HepG2 (cell line): Measurements from ENCODE around the gene EIF4G2. TPM values are rescaled to one million over a fixed set of nuclear protein-coding genes. Genes with fewer than 3 reads are reported as not detected.

Experiments
- ATAC-seq: fragments of 200-7000 bp; cut with Tn5 transposase; 3 replicates; pipeline ENCODE4 v1.9.1; 2020; ENCODE audit warnings: mild to moderate bottlenecking, moderate library complexity
- BruUV-seq: library from RNA; stranded (reverse); fragments of 400-500 nt; replicated peaks from 2 replicates; lab custom pipeline; 2021; lab: Mats Ljungman, UMichigan
- CTCF ChIA-PET: fragments of 300-600 bp; formaldehyde crosslinking; extraction: SDS; loops from one replicate; lab custom pipeline; 2021; ENCODE audit warnings: low total read pairs, inconsistent platforms, low intra/inter-chr PET ratio; lab: Yijun Ruan, JAX
- POLR2A ChIA-PET: fragments of 350-600 bp; sonication (Branson Sonifier 250); formaldehyde crosslinking; loops from one replicate; lab custom pipeline; 2020; ENCODE audit warnings: antibody characterized with exemption, inconsistent platforms; lab: Yijun Ruan, JAX
- DNase-seq: peaks from one replicate; pipeline ENCODE4 v3.0.0-alpha.2; 2015; ENCODE audit warnings: low spot score
- FAIRE-seq: peaks from 3 replicates; lab custom pipeline; 2011; peaks lifted over from hg19 to GRCh38; lab: Jason Lieb, UNC
- H2AFZ ChIP-seq: one replicate; pipeline ENCODE4 v1.6.1; 2011; ENCODE audit warnings: low read length, inconsistent platforms
- H3K27ac ChIP-seq: fragments of 300-600 bp; 3 replicates; pipeline ENCODE4 v1.8.0; 2011; ENCODE audit warnings: mixed run types, mild to moderate bottlenecking, mixed read lengths, low read length, inconsistent platforms; ENCODE audit not compliant: insufficient read depth; ENCODE audit errors: extremely low read length
- H3K27me3 ChIP-seq, 2 experiments: fragments of 200-600 bp in 1 of 2; 2 replicates in 1 of 2; 3 replicates in 1 of 2; pipeline versions ENCODE4 v1.6.0 to v1.8.0; 2011; ENCODE audit warnings: low read length in 2 of 2, mild to moderate bottlenecking in 2 of 2, moderate library complexity in 2 of 2, inconsistent platforms in 1 of 2; ENCODE audit not compliant: insufficient read depth in 2 of 2, control insufficient read depth in 1 of 2
- H3K36me3 ChIP-seq, 2 experiments: fragments of 200-600 bp in 1 of 2; replicated peaks in 1 of 2; 2 replicates in 1 of 2; 3 replicates in 1 of 2; pipeline versions ENCODE4 v1.5.1 to v1.8.0; 2011; ENCODE audit warnings: low read length in 2 of 2, inconsistent platforms in 1 of 2; ENCODE audit not compliant: insufficient read depth in 2 of 2, control insufficient read depth in 1 of 2
- H3K4me1 ChIP-seq: 2 replicates; pipeline ENCODE4 v1.5.1; 2012; ENCODE audit warnings: low read length, inconsistent platforms; ENCODE audit not compliant: insufficient read depth
- H3K4me2 ChIP-seq: 2 replicates; pipeline ENCODE4 v1.6.0; 2011; ENCODE audit warnings: low read depth, low read length, inconsistent platforms
- H3K4me3 ChIP-seq, 3 experiments: fragments of 200-600 bp in 1 of 3; sonication (generic), shearing (Covaris generic) in 1 of 3; replicated peaks in 1 of 3; 2 replicates each; pipeline ENCODE4 v1.5.1; 2011 to 2016; ENCODE audit warnings: low read length in 3 of 3, inconsistent platforms in 2 of 3, low read depth in 2 of 3, mild to moderate bottlenecking in 2 of 3, control low read depth in 1 of 3, mixed read lengths in 1 of 3; ENCODE audit not compliant: insufficient read depth in 1 of 3
- H3K79me2 ChIP-seq: one replicate; pipeline ENCODE4 v1.6.1; 2011; ENCODE audit warnings: low read length, inconsistent platforms; ENCODE audit not compliant: insufficient read depth
- H3K9ac ChIP-seq: 2 replicates; pipeline ENCODE4 v1.6.0; 2011; ENCODE audit warnings: mild to moderate bottlenecking, low read depth, low read length, inconsistent platforms; ENCODE audit not compliant: insufficient read depth
- H3K9me3 ChIP-seq: 2 replicates; pipeline ENCODE4 v1.5.1; 2012; ENCODE audit warnings: mild to moderate bottlenecking, low read length
- H4K20me1 ChIP-seq: 2 replicates; pipeline ENCODE4 v1.6.0; 2011; ENCODE audit warnings: inconsistent platforms, mild to moderate bottlenecking, low read length, moderate library complexity; ENCODE audit not compliant: insufficient read depth
- CHCHD3 ChIP-seq: sonication (generic); formaldehyde crosslinking; IDR thresholded peaks from 2 replicates; pipeline ENCODE4 v1.8.0; 2022; ENCODE audit warnings: mild to moderate bottlenecking, missing genetic modification reagents, moderate library complexity
- IKZF1 ChIP-seq: fragments of 450-650 bp; IDR thresholded peaks from 2 replicates; pipeline ENCODE4 v1.7.1; 2016
- MXD1 ChIP-seq: sonication (generic); formaldehyde crosslinking; IDR thresholded peaks from 2 replicates; pipeline ENCODE4 v1.4.0; 2020; ENCODE audit warnings: mild to moderate bottlenecking, missing genetic modification reagents
- PHF21A ChIP-seq: sonication (generic); formaldehyde crosslinking; IDR thresholded peaks from 2 replicates; pipeline ENCODE4 v1.5.0; 2020; ENCODE audit warnings: mild to moderate bottlenecking, missing genetic modification reagents
- PRDM4 ChIP-seq: sonication (generic); formaldehyde crosslinking; IDR thresholded peaks from 2 replicates; pipeline ENCODE4 v1.9.0; 2021; ENCODE audit warnings: missing genetic modification reagents, borderline replicate concordance
- RARG ChIP-seq: sonication (generic); formaldehyde crosslinking; IDR thresholded peaks from 2 replicates; pipeline ENCODE4 v1.4.0; 2020; ENCODE audit warnings: low read depth, mild to moderate bottlenecking, missing genetic modification reagents
- SNAI1 ChIP-seq: sonication (generic); formaldehyde crosslinking; IDR thresholded peaks from 2 replicates; pipeline ENCODE4 v1.5.0; 2020; ENCODE audit warnings: mild to moderate bottlenecking, missing genetic modification reagents, borderline replicate concordance
- ZBED4 ChIP-seq: sonication (generic); formaldehyde crosslinking; IDR thresholded peaks from 2 replicates; pipeline ENCODE4 v1.4.0; 2020; ENCODE audit warnings: missing genetic modification reagents, borderline replicate concordance
- ZMAT3 ChIP-seq: sonication (generic); formaldehyde crosslinking; conservative IDR thresholded peaks from 2 replicates; pipeline ENCODE4 v1.7.0; 2021; ENCODE audit warnings: missing genetic modification reagents
- ZNF17 ChIP-seq: sonication (generic); formaldehyde crosslinking; IDR thresholded peaks from 2 replicates; pipeline ENCODE4 v1.5.0; 2020; ENCODE audit warnings: mild to moderate bottlenecking, missing genetic modification reagents
- ZNF18 ChIP-seq: sonication (generic); formaldehyde crosslinking; IDR thresholded peaks from 2 replicates; pipeline ENCODE4 v1.8.0; 2022; ENCODE audit warnings: mild to moderate bottlenecking, missing genetic modification reagents; ENCODE audit not compliant: insufficient replicate concordance
- ZNF343 ChIP-seq: sonication (generic); formaldehyde crosslinking; IDR thresholded peaks from 2 replicates; pipeline ENCODE4 v1.4.0; 2020; ENCODE audit warnings: mild to moderate bottlenecking, missing genetic modification reagents
- ZNF737 ChIP-seq: sonication (generic); formaldehyde crosslinking; IDR thresholded peaks from 2 replicates; pipeline ENCODE4 v1.5.0; 2020; ENCODE audit warnings: missing genetic modification reagents, mild to moderate bottlenecking, borderline replicate concordance
- ZNF792 ChIP-seq: IDR thresholded peaks from 2 replicates; pipeline ENCODE4 v1.6.1; 2016
- WGBS: methylation state at CpG from one replicate; pipeline ENCODE4 v1.1.6; 2017; ENCODE audit warnings: low lambda C conversion rate; 5-methylcytosine and 5-hydroxymethylcytosine counted together
- in situ Hi-C: cut with HindIII; loops from 2 replicates; pipeline ENCODE4 v1.10.0; 2017; ENCODE audit warnings: low pct_unique_long_range_greater_than_20kb; ENCODE audit not compliant: extremely low pct_ligation_motif_present
- intact Hi-C: fragments of 100-400 bp; cut with micrococcal nuclease; formaldehyde crosslinking; loops from one replicate; pipeline ENCODE4 v1.10.0; 2022; ENCODE audit not compliant: unreplicated experiment
- polyA plus RNA-seq, 8 experiments: library from polyadenylated mRNA; depleted of rRNA in 3 of 8; stranded (reverse) in 7 of 8; unstranded in 1 of 8; fragments of >200 nt; fragmentation: Illumina TruSeq in 4 of 8; extraction: Trizol in 4 of 8; gene quantifications; 2 replicates each; pipeline versions ENCODE4 v1.2.1 to v1.2.3, GENCODE V29; 2011 to 2016; ENCODE audit warnings: low read depth in 4 of 8, missing spikeins in 1 of 8, mixed read lengths in 1 of 8; ENCODE audit not compliant: insufficient read depth in 1 of 8
- total RNA-seq, 5 experiments: library from RNA; depleted of rRNA; stranded (reverse); fragments of >200 nt; fragmentation: Illumina TruSeq; extraction: Trizol; gene quantifications; 2 replicates each; pipeline ENCODE4 v1.2.3, GENCODE V29; 2016; ENCODE audit warnings: low read depth in 1 of 5

EIF4G2 gene
- total and polyA plus RNA-seq, 2 of the 13 experiments (the other 11 are each of a cell fraction or from before 2014, with no cell fraction given), result 362 to 546 TPM

GRCh38 chr11:10793470-10794255 is 15.1 kb downstream of the EIF4G2 start:
- FAIRE-seq, result no peak
- in situ Hi-C loops, result loop anchor here (5.0 kb wide), 2 partner anchors 114 to 229 kb away; no protein-coding TSS in a partner anchor

More at GRCh38 chr11:10793470-10794255, 15.1 kb downstream of the EIF4G2 start:
- Histone ChIP-seq H3K27ac (no peak overlapping the region), H3K9ac (no peak overlapping the region), H4K20me1 (peaks cover 14% of the 10 kb centered on the region; the same call in 1 of the 2 replicates), H3K27me3 (peaks cover 0 to 18% of the 10 kb centered on the region in 2 experiments; a peak in 3 of 5 replicates), H3K36me3 (peaks cover under 1 to 24% of the 10 kb centered on the region in 2 experiments; a peak in 4 of 5 replicates), H2AFZ (no peak overlapping the region), H3K4me2 (no peak overlapping the region), H3K79me2 (no peaks in the 10 kb centered on the region), H3K4me1 (peaks cover 10% of the 10 kb centered on the region; the same call in 1 of the 2 replicates), H3K4me3 (no peak overlapping the region), H3K9me3 (no peaks in the 10 kb centered on the region)
- ChIA-PET POLR2A (interaction anchor here (0.6 to 2.6 kb wide), 6 partner anchors 9 to 43 kb away, joined by 3 to 48 read pairs (median 4); partner anchors contain the start of genes CTR9 and EIF4G2), CTCF (interaction anchor here (1.6 kb wide), 1 partner anchor 229 kb away, joined by 13 read pairs; no protein-coding TSS in a partner anchor)
- DNase-seq (no peak), ATAC-seq (no peak; the same call in 2 of the 3 replicates)
- BruUV-seq, result no TSS peak
- 58% methylated on average over 11 of the region's 11 CpGs for WGBS
- intact Hi-C loops, result loop anchor here (5.0 kb wide), 1 partner anchor 229 kb away; no protein-coding TSS in a partner anchor
- TF ChIP-seq ZNF343 (no peak), PRDM4 (CRISPR knock-in tag) (no peak), MXD1 (CRISPR knock-in tag) (no peak), ZNF18 (CRISPR knock-in tag) (no peak), RARG (CRISPR knock-in tag) (no peak), ZNF792 (CRISPR knock-in tag) (no peak), ZNF17 (CRISPR knock-in tag) (no peak), ZBED4 (CRISPR knock-in tag) (no peak), PHF21A (CRISPR knock-in tag) (no peak), ZNF737 (CRISPR knock-in tag) (no peak), ZMAT3 (CRISPR knock-in tag) (no peak), SNAI1 (CRISPR knock-in tag) (no peak), CHCHD3 (CRISPR knock-in tag) (no peak), IKZF1 (no peak)
